ENCODE results near the gene TEP1. TPM values are rescaled to one million over a fixed set of nuclear protein-coding genes. Genes with fewer than 3 reads are reported as not detected.

The TEP1 gene
- total and polyA plus RNA-seq, 10 of the 15 experiments (the other 5 are each of a cell fraction or from before 2014, with no cell fraction given), result 3.3 to 29.7 (median 16.8) TPM

GRCh38 chr14:20380681-20381080 lies 32.6 kb downstream of the TEP1 start:
- DNase-seq (ENCODE audit: low read depth, low spot score) (no peak), ATAC-seq (no peak), FAIRE-seq (no peak)
- POLR2A ChIA-PET, result interaction anchor here (0.6 to 1.4 kb wide), 2 partner anchors 11 to 74 kb away, joined by 3 read pairs; partner anchors contain the start of genes APEX1 and OSGEP
- Histone ChIP-seq H3K79me2 (ENCODE audit: control insufficient read depth, insufficient read depth, low read length) (no peaks in the 10 kb centered on the region), H3K36me3 (ENCODE audit: control insufficient read depth in 2 of 2, insufficient read depth in 2 of 2, low read length in 1 of 2) (peaks cover 33 to 44% of the 10 kb centered on the region in 2 experiments), H3K4me2 (ENCODE audit: control insufficient read depth, insufficient read depth) (no peak overlapping the region), H3K27ac (ENCODE audit: control insufficient read depth, insufficient read depth) (no peak overlapping the region), H3K4me3 (no peak overlapping the region), H4K20me1 (ENCODE audit: control insufficient read depth, insufficient read depth) (no peaks in the 10 kb centered on the region), H3K27me3 (replicated peaks in 1 of 2; ENCODE audit: control insufficient read depth in 2 of 2, insufficient read depth in 2 of 2, low read length in 1 of 2) (no peaks in the 10 kb centered on the region), H3K9me3 (replicated peaks; ENCODE audit: control insufficient read depth, insufficient read depth, low read length) (no peaks in the 10 kb centered on the region), H3K9ac (ENCODE audit: control insufficient read depth, insufficient read depth, low read length) (no peak overlapping the region), H2AFZ (ENCODE audit: control insufficient read depth, low read depth, low read length) (no peak overlapping the region), H3K4me1 (ENCODE audit: control insufficient read depth, insufficient read depth, low read length) (no peaks in the 10 kb centered on the region)
- in situ Hi-C loops (cut with MboI), result no loop called here
- SMC1A ChIA-PET (ENCODE audit: uncharacterized antibody, unreplicated experiment), result interaction anchor here (3.3 kb wide), 1 partner anchor 53 kb away, joined by 7 read pairs; no protein-coding TSS in a partner anchor
- CTCF ChIA-PET, result no interaction called here
- 87% methylated on average over 6 of the region's 6 CpGs for WGBS (ENCODE audit: insufficient coverage, insufficient replicate concordance, low lambda C conversion rate, missing lambda C conversion rate)
- RAD21 ChIA-PET (ENCODE audit: unreplicated experiment), result no interaction called here
- intact Hi-C loops (cut with micrococcal nuclease; ENCODE audit: unreplicated experiment), result no loop called here
- no TSS peak for BruUV-seq (replicated peaks)
- TF ChIP-seq SKIL (IDR thresholded peaks at IDR 0.05; ENCODE audit: low read depth, poor library complexity, severe bottlenecking), result no peak
- no peak for TF ChIP-seq CTCF (IDR thresholded peaks at IDR 0.05 in 2 of 3, conservative IDR thresholded peaks at IDR 0.05 in 1 of 3; ENCODE audit: control insufficient read depth in 2 of 3, extremely low read depth in 1 of 3, insufficient read depth in 1 of 3, low read depth in 3 of 3, low read length in 3 of 3)
- TF ChIP-seq, protein P1, sequence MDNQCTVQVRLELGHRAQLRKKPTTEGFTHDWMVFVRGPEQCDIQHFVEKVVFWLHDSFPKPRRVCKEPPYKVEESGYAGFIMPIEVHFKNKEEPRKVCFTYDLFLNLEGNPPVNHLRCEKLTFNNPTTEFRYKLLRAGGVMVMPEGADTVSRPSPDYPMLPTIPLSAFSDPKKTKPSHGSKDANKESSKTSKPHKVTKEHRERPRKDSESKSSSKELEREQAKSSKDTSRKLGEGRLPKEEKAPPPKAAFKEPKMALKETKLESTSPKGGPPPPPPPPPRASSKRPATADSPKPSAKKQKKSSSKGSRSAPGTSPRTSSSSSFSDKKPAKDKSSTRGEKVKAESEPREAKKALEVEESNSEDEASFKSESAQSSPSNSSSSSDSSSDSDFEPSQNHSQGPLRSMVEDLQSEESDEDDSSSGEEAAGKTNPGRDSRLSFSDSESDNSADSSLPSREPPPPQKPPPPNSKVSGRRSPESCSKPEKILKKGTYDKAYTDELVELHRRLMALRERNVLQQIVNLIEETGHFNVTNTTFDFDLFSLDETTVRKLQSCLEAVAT (IDR thresholded peaks at IDR 0.05), result no peak
- no peak for TF ChIP-seq BCL11A (IDR thresholded peaks at IDR 0.05; ENCODE audit: low read depth, low read length)
- TF ChIP-seq, protein P2, sequence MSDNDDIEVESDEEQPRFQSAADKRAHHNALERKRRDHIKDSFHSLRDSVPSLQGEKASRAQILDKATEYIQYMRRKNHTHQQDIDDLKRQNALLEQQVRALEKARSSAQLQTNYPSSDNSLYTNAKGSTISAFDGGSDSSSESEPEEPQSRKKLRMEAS (IDR thresholded peaks at IDR 0.05; ENCODE audit: low read depth, low read length), result no peak
- TF ChIP-seq SMAD5 (IDR thresholded peaks at IDR 0.05; ENCODE audit: low read depth), result no peak
- no peak for TF ChIP-seq PBX3 (IDR thresholded peaks at IDR 0.05; ENCODE audit: insufficient replicate concordance, low read depth, low read length)
- no peak for TF ChIP-seq MYC (IDR thresholded peaks at IDR 0.05; ENCODE audit: insufficient read depth, insufficient read length, insufficient replicate concordance, low read length, severe bottlenecking)
- TF ChIP-seq MEF2A (IDR thresholded peaks at IDR 0.05; ENCODE audit: insufficient read depth, low read depth, low read length), result no peak
- no peak for TF ChIP-seq BRCA1 (IDR thresholded peaks at IDR 0.05; ENCODE audit: low read depth, low read length)
- TF ChIP-seq ZNF687 (IDR thresholded peaks at IDR 0.05), result no peak
- TF ChIP-seq RELA (IDR thresholded peaks at IDR 0.05; ENCODE audit: borderline replicate concordance, partially characterized antibody), result no peak
